SK-N-SH treated with all-trans-retinoic acid at 6 μM for 48 hours (cell line): ENCODE measurements around the gene OLA1.

Experiments used
- ATAC-seq: fragments of 200-7000 bp; cut with Tn5 transposase; 3 replicates; pipeline ENCODE4 v1.9.1; 2020; ENCODE audit warnings: mild to moderate bottlenecking, moderate library complexity
- ARNTL ChIP-seq: fragments of 450-650 bp; formaldehyde crosslinking; IDR thresholded peaks from 2 replicates; pipeline ENCODE4 v1.5.0; 2020; ENCODE audit warnings: low read depth, mild to moderate bottlenecking, moderate library complexity, borderline replicate concordance
- BACH2 ChIP-seq: fragments of 250-450 bp; sonication (Bioruptor Pico); IDR thresholded peaks from 2 replicates; pipeline ENCODE4 v1.9.0; 2021; ENCODE audit warnings: mild to moderate bottlenecking, borderline replicate concordance
- ESRRG ChIP-seq: fragments of 250-450 bp; sonication (Bioruptor Pico); IDR thresholded peaks from 2 replicates; pipeline ENCODE4 v1.6.1; 2021; ENCODE audit warnings: mild to moderate bottlenecking
- ISL1 ChIP-seq: fragments of 250-450 bp; sonication (Bioruptor Pico); IDR thresholded peaks from 2 replicates; pipeline ENCODE4 v2.1.2; 2022; ENCODE audit warnings: mild to moderate bottlenecking, moderate library complexity
- OSR1 ChIP-seq: fragments of 250-450 bp; sonication (Bioruptor Pico); IDR thresholded peaks from 2 replicates; pipeline ENCODE4 v1.8.0; 2022; ENCODE audit warnings: moderate library complexity, mild to moderate bottlenecking, inconsistent platforms
- RARB ChIP-seq: fragments of 250-450 bp; sonication (Bioruptor Pico); IDR thresholded peaks from 2 replicates; pipeline ENCODE4 v1.8.0; 2021; ENCODE audit warnings: mild to moderate bottlenecking, moderate library complexity
- TCF4 ChIP-seq: fragments of 250-450 bp; sonication (Bioruptor Pico); IDR thresholded peaks from 2 replicates; pipeline ENCODE4 v1.8.0; 2021; ENCODE audit warnings: mild to moderate bottlenecking, moderate library complexity, borderline replicate concordance
- TOX ChIP-seq: fragments of 250-450 bp; sonication (Bioruptor Pico); IDR thresholded peaks from 2 replicates; pipeline ENCODE4 v1.8.0; 2021; ENCODE audit warnings: mild to moderate bottlenecking, moderate library complexity, borderline replicate concordance
- ZC3H10 ChIP-seq: fragments of 250-450 bp; sonication (Bioruptor Pico); IDR thresholded peaks from 2 replicates; pipeline ENCODE4 v1.5.1; 2021; ENCODE audit warnings: mild to moderate bottlenecking, moderate library complexity
- ZNF8 ChIP-seq: fragments of 450-650 bp; formaldehyde crosslinking; IDR thresholded peaks from 2 replicates; pipeline ENCODE4 v1.5.0; 2020; ENCODE audit warnings: mild to moderate bottlenecking, moderate library complexity
- TF ChIP-seq, protein P1 (sequence below): fragments of 250-450 bp; sonication (Bioruptor Pico); IDR thresholded peaks from 2 replicates; pipeline ENCODE4 v1.5.1; 2021; ENCODE audit warnings: mild to moderate bottlenecking, moderate library complexity
- TF ChIP-seq, protein P2 (sequence below): fragments of 250-450 bp; sonication (Bioruptor Pico); IDR thresholded peaks from 2 replicates; pipeline ENCODE4 v1.5.0; 2020; ENCODE audit warnings: mild to moderate bottlenecking, moderate library complexity
- TF ChIP-seq, protein P3 (sequence below): fragments of 250-450 bp; sonication (Bioruptor Pico); IDR thresholded peaks from 2 replicates; pipeline ENCODE4 v1.5.1; 2020; ENCODE audit warnings: low read depth, mild to moderate bottlenecking, moderate library complexity
- TF ChIP-seq, protein P4 (sequence below): fragments of 250-450 bp; sonication (Bioruptor Pico); IDR thresholded peaks from 2 replicates; pipeline ENCODE4 v1.8.0; 2021; ENCODE audit warnings: low read depth, mild to moderate bottlenecking, moderate library complexity, borderline replicate concordance
- TF ChIP-seq, protein P5 (sequence below): fragments of 250-450 bp; sonication (Bioruptor Pico); IDR thresholded peaks from 2 replicates; pipeline ENCODE4 v1.8.0; 2020; ENCODE audit warnings: mild to moderate bottlenecking, moderate library complexity, borderline replicate concordance

The OLA1 gene

DNA sequence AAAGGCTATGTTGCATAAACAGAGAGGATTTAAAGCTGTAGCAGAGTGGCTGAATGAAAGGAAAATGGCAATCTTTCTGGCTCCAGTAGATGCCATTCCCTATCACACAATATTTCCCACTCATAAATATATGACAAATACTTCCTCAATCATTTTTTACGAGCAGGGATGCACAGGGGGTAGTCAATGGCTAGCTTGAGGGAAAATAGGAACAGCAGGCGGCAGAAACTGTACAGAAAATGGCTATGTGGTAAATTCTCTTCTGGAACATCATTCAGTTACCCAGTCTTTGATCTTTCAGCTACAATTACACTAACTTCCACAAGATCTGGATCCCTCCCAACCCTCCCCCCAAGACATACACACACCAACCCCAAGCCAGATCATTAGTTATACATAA lies 127.2 kb downstream of the OLA1 start (continued):
- TF ChIP-seq, protein P1, sequence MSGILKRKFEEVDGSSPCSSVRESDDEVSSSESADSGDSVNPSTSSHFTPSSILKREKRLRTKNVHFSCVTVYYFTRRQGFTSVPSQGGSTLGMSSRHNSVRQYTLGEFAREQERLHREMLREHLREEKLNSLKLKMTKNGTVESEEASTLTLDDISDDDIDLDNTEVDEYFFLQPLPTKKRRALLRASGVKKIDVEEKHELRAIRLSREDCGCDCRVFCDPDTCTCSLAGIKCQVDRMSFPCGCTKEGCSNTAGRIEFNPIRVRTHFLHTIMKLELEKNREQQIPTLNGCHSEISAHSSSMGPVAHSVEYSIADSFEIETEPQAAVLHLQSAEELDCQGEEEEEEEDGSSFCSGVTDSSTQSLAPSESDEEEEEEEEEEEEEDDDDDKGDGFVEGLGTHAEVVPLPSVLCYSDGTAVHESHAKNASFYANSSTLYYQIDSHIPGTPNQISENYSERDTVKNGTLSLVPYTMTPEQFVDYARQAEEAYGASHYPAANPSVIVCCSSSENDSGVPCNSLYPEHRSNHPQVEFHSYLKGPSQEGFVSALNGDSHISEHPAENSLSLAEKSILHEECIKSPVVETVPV (CRISPR knock-in tag), result no peak
- TF ChIP-seq ARNTL (CRISPR knock-in tag), result no peak
- no peak for TF ChIP-seq ESRRG (CRISPR knock-in tag)
- TF ChIP-seq TCF4 (CRISPR knock-in tag), result no peak
- TF ChIP-seq ZC3H10 (CRISPR knock-in tag), result no peak
- TF ChIP-seq TOX, result no peak
- TF ChIP-seq, all 23 proteins: peak for 0

DNA sequence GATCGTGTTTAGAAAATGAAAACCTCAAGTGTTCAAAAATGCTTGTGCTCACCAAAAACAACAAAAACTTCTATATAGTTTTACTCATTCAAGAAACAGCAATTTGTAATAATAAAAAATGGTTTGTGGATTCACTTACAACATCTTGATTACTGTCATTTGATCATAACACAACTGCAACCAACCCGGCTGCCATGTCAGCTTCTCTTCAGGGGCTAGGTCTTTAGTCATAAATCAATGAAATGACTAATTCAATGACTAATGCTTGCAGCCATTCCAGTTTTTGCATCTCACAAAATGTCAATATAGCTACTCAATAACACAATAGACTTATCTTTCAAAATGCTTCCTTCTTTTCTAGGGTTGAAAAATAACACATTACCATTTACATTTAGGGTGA lies 128.0 kb downstream of the OLA1 start:
- ATAC-seq, result no peak
- 0 out of 2 replicates have a peak, but pooled peaks have one; percentile 40 for TF ChIP-seq ZC3H10 (CRISPR knock-in tag)
- TF ChIP-seq ZNF8 (CRISPR knock-in tag), result no peak
- TF ChIP-seq, protein P2, sequence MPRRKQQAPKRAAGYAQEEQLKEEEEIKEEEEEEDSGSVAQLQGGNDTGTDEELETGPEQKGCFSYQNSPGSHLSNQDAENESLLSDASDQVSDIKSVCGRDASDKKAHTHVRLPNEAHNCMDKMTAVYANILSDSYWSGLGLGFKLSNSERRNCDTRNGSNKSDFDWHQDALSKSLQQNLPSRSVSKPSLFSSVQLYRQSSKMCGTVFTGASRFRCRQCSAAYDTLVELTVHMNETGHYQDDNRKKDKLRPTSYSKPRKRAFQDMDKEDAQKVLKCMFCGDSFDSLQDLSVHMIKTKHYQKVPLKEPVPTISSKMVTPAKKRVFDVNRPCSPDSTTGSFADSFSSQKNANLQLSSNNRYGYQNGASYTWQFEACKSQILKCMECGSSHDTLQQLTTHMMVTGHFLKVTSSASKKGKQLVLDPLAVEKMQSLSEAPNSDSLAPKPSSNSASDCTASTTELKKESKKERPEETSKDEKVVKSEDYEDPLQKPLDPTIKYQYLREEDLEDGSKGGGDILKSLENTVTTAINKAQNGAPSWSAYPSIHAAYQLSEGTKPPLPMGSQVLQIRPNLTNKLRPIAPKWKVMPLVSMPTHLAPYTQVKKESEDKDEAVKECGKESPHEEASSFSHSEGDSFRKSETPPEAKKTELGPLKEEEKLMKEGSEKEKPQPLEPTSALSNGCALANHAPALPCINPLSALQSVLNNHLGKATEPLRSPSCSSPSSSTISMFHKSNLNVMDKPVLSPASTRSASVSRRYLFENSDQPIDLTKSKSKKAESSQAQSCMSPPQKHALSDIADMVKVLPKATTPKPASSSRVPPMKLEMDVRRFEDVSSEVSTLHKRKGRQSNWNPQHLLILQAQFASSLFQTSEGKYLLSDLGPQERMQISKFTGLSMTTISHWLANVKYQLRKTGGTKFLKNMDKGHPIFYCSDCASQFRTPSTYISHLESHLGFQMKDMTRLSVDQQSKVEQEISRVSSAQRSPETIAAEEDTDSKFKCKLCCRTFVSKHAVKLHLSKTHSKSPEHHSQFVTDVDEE (CRISPR knock-in tag), result no peak
- TF ChIP-seq, all 23 proteins: peak for 1

DNA sequence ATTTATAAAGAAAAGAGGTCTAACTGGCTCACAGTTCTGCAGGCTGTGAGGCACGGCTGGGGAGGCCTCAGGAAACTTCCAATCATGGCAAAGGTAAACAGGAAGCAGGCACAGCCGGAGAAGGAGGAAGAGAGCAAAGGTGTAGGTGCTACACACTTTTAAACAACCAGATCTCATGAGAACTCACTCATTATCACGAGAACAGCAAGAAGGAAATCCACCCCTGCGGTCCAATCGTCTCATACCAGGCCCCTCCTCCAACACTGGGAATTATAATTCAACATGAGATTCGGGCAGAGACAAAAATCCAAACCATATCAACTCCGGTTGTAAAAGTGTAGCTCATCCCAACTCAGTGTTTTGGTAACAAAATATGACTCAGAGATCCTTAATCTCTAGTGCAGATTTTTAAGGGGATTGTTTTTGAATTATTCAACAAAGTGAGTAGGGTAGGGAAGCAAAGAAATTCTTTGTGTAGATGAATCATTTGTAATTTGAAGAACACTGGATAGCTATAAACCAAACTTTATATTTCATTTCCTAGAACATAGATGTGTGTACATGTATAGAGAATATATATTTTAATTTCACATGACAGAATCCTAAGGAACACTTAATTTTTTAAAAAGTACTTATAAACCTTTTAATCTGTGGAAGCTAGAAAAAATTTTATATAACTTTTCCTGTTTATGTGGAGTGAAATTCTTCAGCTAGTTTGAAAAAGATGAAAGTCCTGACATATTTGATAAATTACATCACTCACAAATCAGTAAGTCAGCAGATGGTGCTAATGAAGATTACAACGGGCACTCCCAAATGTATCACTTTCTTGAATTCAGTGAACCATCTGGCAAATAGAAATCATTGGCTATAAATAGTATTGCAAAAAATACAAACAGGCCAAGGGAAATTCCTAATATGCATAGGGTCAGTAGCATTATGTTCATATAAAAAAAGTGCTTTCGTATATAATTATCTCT lies 130.1 kb downstream of the OLA1 start:
- peak; percentile 89 for ATAC-seq
- TF ChIP-seq, protein P3, sequence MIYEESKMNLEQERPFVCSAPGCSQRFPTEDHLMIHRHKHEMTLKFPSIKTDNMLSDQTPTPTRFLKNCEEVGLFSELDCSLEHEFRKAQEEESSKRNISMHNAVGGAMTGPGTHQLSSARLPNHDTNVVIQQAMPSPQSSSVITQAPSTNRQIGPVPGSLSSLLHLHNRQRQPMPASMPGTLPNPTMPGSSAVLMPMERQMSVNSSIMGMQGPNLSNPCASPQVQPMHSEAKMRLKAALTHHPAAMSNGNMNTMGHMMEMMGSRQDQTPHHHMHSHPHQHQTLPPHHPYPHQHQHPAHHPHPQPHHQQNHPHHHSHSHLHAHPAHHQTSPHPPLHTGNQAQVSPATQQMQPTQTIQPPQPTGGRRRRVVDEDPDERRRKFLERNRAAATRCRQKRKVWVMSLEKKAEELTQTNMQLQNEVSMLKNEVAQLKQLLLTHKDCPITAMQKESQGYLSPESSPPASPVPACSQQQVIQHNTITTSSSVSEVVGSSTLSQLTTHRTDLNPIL, result no peak
- no peak for TF ChIP-seq ESRRG (CRISPR knock-in tag)
- TF ChIP-seq ISL1 (CRISPR knock-in tag), result peak; percentile 38
- TF ChIP-seq, protein P4, sequence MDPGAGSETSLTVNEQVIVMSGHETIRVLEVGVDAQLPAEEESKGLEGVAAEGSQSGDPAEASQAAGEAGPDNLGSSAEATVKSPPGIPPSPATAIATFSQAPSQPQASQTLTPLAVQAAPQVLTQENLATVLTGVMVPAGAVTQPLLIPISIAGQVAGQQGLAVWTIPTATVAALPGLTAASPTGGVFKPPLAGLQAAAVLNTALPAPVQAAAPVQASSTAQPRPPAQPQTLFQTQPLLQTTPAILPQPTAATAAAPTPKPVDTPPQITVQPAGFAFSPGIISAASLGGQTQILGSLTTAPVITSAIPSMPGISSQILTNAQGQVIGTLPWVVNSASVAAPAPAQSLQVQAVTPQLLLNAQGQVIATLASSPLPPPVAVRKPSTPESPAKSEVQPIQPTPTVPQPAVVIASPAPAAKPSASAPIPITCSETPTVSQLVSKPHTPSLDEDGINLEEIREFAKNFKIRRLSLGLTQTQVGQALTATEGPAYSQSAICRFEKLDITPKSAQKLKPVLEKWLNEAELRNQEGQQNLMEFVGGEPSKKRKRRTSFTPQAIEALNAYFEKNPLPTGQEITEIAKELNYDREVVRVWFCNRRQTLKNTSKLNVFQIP (CRISPR knock-in tag), result no peak
- TF ChIP-seq, all 23 proteins: peak for 1

DNA sequence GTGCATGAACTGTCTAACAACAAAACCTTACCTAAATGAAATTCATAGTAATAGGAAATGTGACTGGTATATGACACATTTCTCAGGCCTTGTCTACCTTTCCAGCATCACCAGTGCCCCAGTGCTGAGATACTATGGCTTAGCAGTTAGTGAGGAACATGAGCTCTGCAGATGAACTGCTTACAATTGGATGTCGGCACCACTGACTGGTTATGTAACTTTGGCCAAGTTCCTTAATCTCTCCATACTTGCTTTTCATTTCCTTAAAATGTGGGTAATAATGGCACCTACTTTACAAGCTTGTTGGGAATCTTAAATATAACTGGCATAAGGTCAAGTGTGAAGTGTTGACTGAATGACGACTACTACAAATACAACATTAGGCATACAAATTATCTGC lies 136.3 kb downstream of the OLA1 start:
- no peak for ATAC-seq
- TF ChIP-seq, protein P3, result no peak
- TF ChIP-seq ISL1 (CRISPR knock-in tag), result no peak
- TF ChIP-seq, protein P5, sequence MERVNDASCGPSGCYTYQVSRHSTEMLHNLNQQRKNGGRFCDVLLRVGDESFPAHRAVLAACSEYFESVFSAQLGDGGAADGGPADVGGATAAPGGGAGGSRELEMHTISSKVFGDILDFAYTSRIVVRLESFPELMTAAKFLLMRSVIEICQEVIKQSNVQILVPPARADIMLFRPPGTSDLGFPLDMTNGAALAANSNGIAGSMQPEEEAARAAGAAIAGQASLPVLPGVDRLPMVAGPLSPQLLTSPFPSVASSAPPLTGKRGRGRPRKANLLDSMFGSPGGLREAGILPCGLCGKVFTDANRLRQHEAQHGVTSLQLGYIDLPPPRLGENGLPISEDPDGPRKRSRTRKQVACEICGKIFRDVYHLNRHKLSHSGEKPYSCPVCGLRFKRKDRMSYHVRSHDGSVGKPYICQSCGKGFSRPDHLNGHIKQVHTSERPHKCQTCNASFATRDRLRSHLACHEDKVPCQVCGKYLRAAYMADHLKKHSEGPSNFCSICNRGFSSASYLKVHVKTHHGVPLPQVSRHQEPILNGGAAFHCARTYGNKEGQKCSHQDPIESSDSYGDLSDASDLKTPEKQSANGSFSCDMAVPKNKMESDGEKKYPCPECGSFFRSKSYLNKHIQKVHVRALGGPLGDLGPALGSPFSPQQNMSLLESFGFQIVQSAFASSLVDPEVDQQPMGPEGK, result no peak
- TF ChIP-seq ESRRG (CRISPR knock-in tag), result no peak
- TF ChIP-seq, protein P1 (CRISPR knock-in tag), result no peak
- no peak for TF ChIP-seq ZC3H10 (CRISPR knock-in tag)
- no peak for TF ChIP-seq BACH2 (CRISPR knock-in tag)
- TF ChIP-seq ZNF8 (CRISPR knock-in tag), result no peak
- TF ChIP-seq, protein P2 (CRISPR knock-in tag), result no peak
- no peak for TF ChIP-seq RARB (CRISPR knock-in tag)
- no peak for TF ChIP-seq TCF4 (CRISPR knock-in tag)
- no peak for TF ChIP-seq OSR1 (CRISPR knock-in tag)
- no peak for TF ChIP-seq TOX
